Keratinocyte (primary cell): ENCODE measurements around the gene CTNND2. TPM values are rescaled to one million over a fixed set of nuclear protein-coding genes. Genes with fewer than 3 reads are reported as not detected.
"Not testable (repeated sequence)": the region's sequence is repeated elsewhere in the genome, so short reads cannot be mapped to it uniquely, and the experiment has no call there.

Source experiments
- DNase-seq: peaks from one replicate; pipeline ENCODE4 v3.0.0-alpha.2; 2011; ENCODE audit warnings: low read depth, missing footprints, low spot score
- FAIRE-seq: peaks from 2 replicates; lab custom pipeline; 2011; peaks lifted over from hg19 to GRCh38; lab: Jason Lieb, UNC
- H2AFZ ChIP-seq: 2 replicates; pipeline ENCODE4 v1.6.0; 2012; ENCODE audit warnings: low read length, control low read depth, inconsistent platforms; ENCODE audit not compliant: control insufficient read depth
- H3K27ac ChIP-seq: 2 replicates; pipeline ENCODE4 v1.5.1; 2011; ENCODE audit warnings: low read length; ENCODE audit not compliant: control insufficient read depth, insufficient read depth
- H3K27me3 ChIP-seq: 3 replicates; pipeline ENCODE4 v1.6.0; 2011; ENCODE audit warnings: low read length; ENCODE audit not compliant: control insufficient read depth, insufficient read depth; ENCODE audit errors: extremely low read depth
- H3K36me3 ChIP-seq, 2 experiments: 2 replicates in 1 of 2; 3 replicates in 1 of 2; pipeline ENCODE4 v1.5.1; 2011; ENCODE audit warnings: low read length in 2 of 2, mild to moderate bottlenecking in 1 of 2; ENCODE audit not compliant: control insufficient read depth in 2 of 2, insufficient read depth in 2 of 2; ENCODE audit errors: extremely low read depth in 1 of 2
- H3K4me1 ChIP-seq: 3 replicates; pipeline ENCODE4 v1.5.1; 2011; ENCODE audit warnings: low read length; ENCODE audit not compliant: control insufficient read depth, insufficient read depth; ENCODE audit errors: extremely low read depth
- H3K4me2 ChIP-seq: 3 replicates; pipeline ENCODE4 v1.6.0; 2011; ENCODE audit warnings: low read depth, low read length; ENCODE audit not compliant: control insufficient read depth, insufficient read depth; ENCODE audit errors: extremely low read depth
- H3K4me3 ChIP-seq, 3 experiments: fragments of 200-600 bp in 1 of 3; sonication (generic) in 1 of 3; 2 replicates in 2 of 3; 3 replicates in 1 of 3; pipeline ENCODE4 v1.5.1; 2011 to 2016; ENCODE audit warnings: low read length in 3 of 3, mild to moderate bottlenecking in 3 of 3, control low read depth in 2 of 3, inconsistent platforms in 1 of 3, low read depth in 1 of 3, mixed read lengths in 1 of 3, mixed run types in 1 of 3, moderate library complexity in 1 of 3; ENCODE audit not compliant: control insufficient read depth in 2 of 3, insufficient read depth in 2 of 3; ENCODE audit errors: extremely low read depth in 1 of 3
- H3K79me2 ChIP-seq: 2 replicates; pipeline ENCODE4 v1.6.0; 2012; ENCODE audit warnings: low read length; ENCODE audit not compliant: control insufficient read depth, insufficient read depth
- H3K9ac ChIP-seq: 3 replicates; pipeline ENCODE4 v1.6.0; 2011; ENCODE audit warnings: low read length; ENCODE audit not compliant: control insufficient read depth, insufficient read depth; ENCODE audit errors: extremely low read depth
- H3K9me1 ChIP-seq: 3 replicates; pipeline ENCODE4 v1.6.0; 2011; ENCODE audit warnings: low read length; ENCODE audit not compliant: control insufficient read depth, insufficient read depth; ENCODE audit errors: extremely low read depth
- H3K9me3 ChIP-seq: 2 replicates; pipeline ENCODE4 v1.5.1; 2012; ENCODE audit warnings: low read depth, low read length; ENCODE audit not compliant: control insufficient read depth
- H4K20me1 ChIP-seq: 3 replicates; pipeline ENCODE4 v1.6.0; 2011; ENCODE audit warnings: low read length; ENCODE audit not compliant: control insufficient read depth, insufficient read depth; ENCODE audit errors: extremely low read depth
- EZH2 ChIP-seq: IDR thresholded peaks from one replicate; pipeline ENCODE4 v1.6.1; 2012; ENCODE audit warnings: inconsistent platforms, mild to moderate bottlenecking, low read length, moderate library complexity
- dilution Hi-C: fragments of 300-500 bp; cut with MboI; formaldehyde crosslinking; loops from one replicate; pipeline ENCODE4 v1.7.0; 2020; ENCODE audit warnings: low sequenced_read_pairs; ENCODE audit not compliant: extremely low pct_ligation_motif_present
- polyA plus RNA-seq, 5 experiments: library from polyadenylated mRNA; depleted of rRNA in 3 of 5; stranded (reverse) in 3 of 5; stranded (forward) in 1 of 5; unstranded in 1 of 5; fragments of >200 nt; gene quantifications; 1 replicate in 1 of 5; 2 replicates in 3 of 5; 3 replicates in 1 of 5; pipeline versions ENCODE4 v1.2.1 to v1.2.3, GENCODE V29; 2011 to 2012; ENCODE audit warnings: missing spikeins in 2 of 5, low read depth in 1 of 5, low replicate concordance in 1 of 5
- TF ChIP-seq, protein P1 (sequence below), 3 experiments: IDR thresholded peaks in 1 of 3; conservative IDR thresholded peaks in 1 of 3; optimal IDR thresholded peaks in 1 of 3; 2 replicates in 2 of 3; 3 replicates in 1 of 3; pipeline versions ENCODE3 to v1.5.1; 2011; ENCODE audit warnings: low read length in 3 of 3, mild to moderate bottlenecking in 3 of 3, moderate library complexity in 2 of 3, control low read depth in 1 of 3, inconsistent platforms in 1 of 3; ENCODE audit not compliant: insufficient read depth in 2 of 3; ENCODE audit errors: extremely low read depth in 1 of 3

Gene CTNND2
- polyA plus RNA-seq, 1 donor (not counting 4 experiments of a cell fraction or from before 2014, with no cell fraction given), result not detected

DNA sequence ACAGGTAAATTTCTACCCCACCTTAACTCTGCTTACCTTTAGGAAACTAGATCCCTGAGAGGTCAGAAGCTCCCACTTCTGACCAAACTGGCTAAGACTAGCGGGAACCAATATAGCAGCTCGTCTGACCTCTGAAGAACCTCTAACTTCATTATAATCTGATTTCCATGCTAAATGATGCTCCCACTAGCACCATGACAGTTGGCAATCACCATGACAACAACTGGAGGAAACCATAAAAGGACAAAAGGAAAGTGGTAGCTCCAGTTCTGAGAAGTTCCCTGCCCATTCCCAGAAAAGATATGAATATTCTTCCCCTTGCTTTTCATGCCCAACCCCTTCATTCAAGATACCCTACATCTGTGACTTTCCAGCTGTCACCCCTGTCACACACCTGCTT, 483.3 kb downstream of the CTNND2 start:
- FAIRE-seq, result no peak
- no peak overlapping the region for H3K4me2 ChIP-seq

DNA sequence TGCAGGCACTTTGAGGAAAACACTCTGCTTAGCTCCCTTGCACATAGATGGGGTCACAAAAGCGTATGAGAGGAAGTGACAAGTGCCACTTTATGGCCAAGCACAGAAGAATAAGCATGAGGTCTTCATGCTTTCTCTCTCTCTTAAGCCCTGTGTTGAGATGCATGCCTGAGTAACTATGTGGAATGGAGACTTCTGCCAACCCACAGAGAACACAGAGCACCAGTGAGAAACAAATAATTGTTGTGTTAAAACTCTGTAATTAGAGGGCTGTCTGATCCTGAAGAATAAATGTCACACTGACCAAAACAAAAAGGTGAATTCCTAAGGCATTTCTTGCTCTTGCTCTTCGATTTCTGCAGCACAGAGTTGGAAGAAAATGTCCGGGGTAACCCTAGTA, 488.5 kb downstream of the CTNND2 start:
- H3K9me1 ChIP-seq, result no peaks in the 10 kb centered on the region
- DNase-seq (no peak), FAIRE-seq (no peak)
- H3K79me2 ChIP-seq, result no peaks in the 10 kb centered on the region
- H4K20me1 ChIP-seq, result no peaks in the 10 kb centered on the region
- no peaks in the 10 kb centered on the region for H3K4me1 ChIP-seq
- no peak overlapping the region for H3K4me2 ChIP-seq
- no peak overlapping the region for H3K27ac ChIP-seq
- dilution Hi-C loops, result no loop called here
- H3K36me3 ChIP-seq, result no peaks in the 10 kb centered on the region
- H3K9me3 ChIP-seq, result no peaks in the 10 kb centered on the region
- H3K27me3 ChIP-seq, result no peaks in the 10 kb centered on the region
- no peak overlapping the region for H3K4me3 ChIP-seq
- H2AFZ ChIP-seq, result no peak overlapping the region
- no peak overlapping the region for H3K9ac ChIP-seq
- TF ChIP-seq, protein P1, sequence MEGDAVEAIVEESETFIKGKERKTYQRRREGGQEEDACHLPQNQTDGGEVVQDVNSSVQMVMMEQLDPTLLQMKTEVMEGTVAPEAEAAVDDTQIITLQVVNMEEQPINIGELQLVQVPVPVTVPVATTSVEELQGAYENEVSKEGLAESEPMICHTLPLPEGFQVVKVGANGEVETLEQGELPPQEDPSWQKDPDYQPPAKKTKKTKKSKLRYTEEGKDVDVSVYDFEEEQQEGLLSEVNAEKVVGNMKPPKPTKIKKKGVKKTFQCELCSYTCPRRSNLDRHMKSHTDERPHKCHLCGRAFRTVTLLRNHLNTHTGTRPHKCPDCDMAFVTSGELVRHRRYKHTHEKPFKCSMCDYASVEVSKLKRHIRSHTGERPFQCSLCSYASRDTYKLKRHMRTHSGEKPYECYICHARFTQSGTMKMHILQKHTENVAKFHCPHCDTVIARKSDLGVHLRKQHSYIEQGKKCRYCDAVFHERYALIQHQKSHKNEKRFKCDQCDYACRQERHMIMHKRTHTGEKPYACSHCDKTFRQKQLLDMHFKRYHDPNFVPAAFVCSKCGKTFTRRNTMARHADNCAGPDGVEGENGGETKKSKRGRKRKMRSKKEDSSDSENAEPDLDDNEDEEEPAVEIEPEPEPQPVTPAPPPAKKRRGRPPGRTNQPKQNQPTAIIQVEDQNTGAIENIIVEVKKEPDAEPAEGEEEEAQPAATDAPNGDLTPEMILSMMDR (optimal IDR thresholded peaks at IDR 0.05 in 1 of 3, IDR thresholded peaks at IDR 0.05 in 1 of 3, conservative IDR thresholded peaks at IDR 0.05 in 1 of 3; ENCODE audit: extremely low read depth in 1 of 3, insufficient read depth in 2 of 3, low read length in 3 of 3), result no peak
- TF ChIP-seq EZH2, result no peak

More for the DNA sequence above, 483.3 kb downstream of the CTNND2 start:
- TF ChIP-seq, protein P1 (optimal IDR thresholded peaks at IDR 0.05 in 1 of 3, IDR thresholded peaks at IDR 0.05 in 1 of 3, conservative IDR thresholded peaks at IDR 0.05 in 1 of 3; ENCODE audit: extremely low read depth in 1 of 3, insufficient read depth in 2 of 3, low read length in 3 of 3), result no peak
- TF ChIP-seq EZH2, result no peak
- H3K36me3 ChIP-seq, result no peaks in the 10 kb centered on the region
- H3K9me3 ChIP-seq, result no peaks in the 10 kb centered on the region
- no peak overlapping the region for H3K9ac ChIP-seq
- H3K4me3 ChIP-seq, result no peak overlapping the region
- no peak for DNase-seq
- no peak overlapping the region for H2AFZ ChIP-seq
- H4K20me1 ChIP-seq, result no peaks in the 10 kb centered on the region
- H3K79me2 ChIP-seq, result no peaks in the 10 kb centered on the region
- H3K9me1 ChIP-seq, result no peaks in the 10 kb centered on the region
- no peaks in the 10 kb centered on the region for H3K4me1 ChIP-seq
- dilution Hi-C loops, result no loop called here
- H3K27me3 ChIP-seq, result no peaks in the 10 kb centered on the region
- H3K27ac ChIP-seq, result no peak overlapping the region

DNA sequence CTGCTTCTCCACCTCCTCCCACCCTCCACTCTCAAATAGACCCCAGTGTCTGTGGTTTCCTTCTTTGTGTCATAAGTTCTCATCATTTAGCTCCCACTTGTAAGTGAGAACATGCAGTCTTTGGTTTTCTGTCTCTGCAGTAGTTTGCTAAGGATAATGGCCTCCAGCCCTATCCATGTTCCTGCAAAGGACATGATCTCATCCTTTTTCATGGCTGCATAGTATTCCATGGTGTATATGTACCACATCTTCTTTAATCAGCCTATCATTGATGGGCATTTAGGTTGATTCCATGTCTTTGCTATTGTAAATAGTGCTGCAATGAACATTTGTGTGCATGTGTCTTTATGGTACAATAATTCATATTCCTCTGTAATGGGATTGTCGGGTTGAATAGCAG, 489.5 kb downstream of the CTNND2 start:
- H3K36me3 ChIP-seq, H4K20me1 ChIP-seq, dilution Hi-C loops, H3K79me2 ChIP-seq, H3K9me3 ChIP-seq, H3K27ac ChIP-seq, H3K9ac ChIP-seq, FAIRE-seq, DNase-seq, H2AFZ ChIP-seq, H3K27me3 ChIP-seq, H3K4me2 ChIP-seq, H3K9me1 ChIP-seq, H3K4me3 ChIP-seq, H3K4me1 ChIP-seq: not testable (repeated sequence)
